HCT116 (cell line): ENCODE results near the gene TBC1D8. TPM values are rescaled to one million over a fixed set of nuclear protein-coding genes. Genes with fewer than 3 reads are reported as not detected.

Experiments
- ATAC-seq: fragments of 200-7000 bp; cut with Tn5 transposase; 2 replicates; pipeline ENCODE4 v1.9.1; 2020; ENCODE audit warnings: mild to moderate bottlenecking, moderate library complexity
- BruUV-seq: library from RNA; stranded (reverse); fragments of 400-500 nt; replicated peaks from 2 replicates; lab custom pipeline; 2021; lab: Mats Ljungman, UMichigan
- CTCF ChIA-PET: fragments of 300-600 bp; sonication (Branson Sonifier 250); formaldehyde crosslinking; loops from one replicate; lab custom pipeline; 2021; ENCODE audit warnings: antibody characterized with exemption; lab: Charles Lee
- POLR2A ChIA-PET: fragments of 300-600, 350-600 bp; sonication (Branson Sonifier 250); formaldehyde crosslinking; loops from one replicate; lab custom pipeline; 2021; ENCODE audit warnings: antibody characterized with exemption; lab: Charles Lee
- RAD21 ChIA-PET, 2 experiments: fragments of 300-600 bp; sonication (Branson Sonifier 250); formaldehyde crosslinking; loops; one replicate each; lab custom pipeline; 2023; ENCODE audit warnings: low total read pairs in 2 of 2; ENCODE audit not compliant: uncharacterized antibody in 2 of 2, unreplicated experiment in 2 of 2, low non-redundant PET in 1 of 2; lab: Charles Lee
- DNase-seq: peaks from one replicate; pipeline ENCODE4 v3.0.0-alpha.2; 2010; ENCODE audit warnings: low read depth, low spot score
- H2AFZ ChIP-seq: fragments of 200-600 bp; shearing (Covaris generic), sonication (generic); 2 replicates; pipeline ENCODE4 v1.6.1; 2017; ENCODE audit warnings: low read depth, mixed run types, mixed read lengths, antibody characterized with exemption, low read length; ENCODE audit not compliant: poor library complexity, severe bottlenecking
- H3K27ac ChIP-seq: 2 replicates; pipeline ENCODE4 v1.5.1; 2012; ENCODE audit warnings: low read depth, low read length
- H3K27me3 ChIP-seq: fragments of 200-600 bp; sonication (generic); 2 replicates; pipeline ENCODE4 v1.6.1; 2016; ENCODE audit warnings: mixed run types, low read length, mixed read lengths; ENCODE audit not compliant: insufficient read depth
- H3K36me3 ChIP-seq, 2 experiments: fragments of 200-500 bp in 1 of 2; fragments of 200-600 bp in 1 of 2; sonication (Bioruptor generic) in 1 of 2; sonication (generic) in 1 of 2; 2 replicates each; pipeline versions ENCODE4 v1.5.1 to v1.6.1; 2014 to 2016; ENCODE audit warnings: low read length in 2 of 2, inconsistent platforms in 1 of 2, mixed read lengths in 1 of 2, mixed run types in 1 of 2; ENCODE audit not compliant: insufficient read depth in 2 of 2, control insufficient read depth in 1 of 2
- H3K4me1 ChIP-seq, 2 experiments: fragments of 200-600 bp in 1 of 2; sonication (generic) in 1 of 2; 2 replicates each; pipeline versions ENCODE4 v1.5.1 to v1.6.1; 2012 to 2017; ENCODE audit warnings: low read length in 2 of 2, inconsistent platforms in 1 of 2, mild to moderate bottlenecking in 1 of 2, mixed read lengths in 1 of 2, mixed run types in 1 of 2, moderate library complexity in 1 of 2; ENCODE audit not compliant: insufficient read depth in 2 of 2, control insufficient read depth in 1 of 2
- H3K4me2 ChIP-seq: fragments of 200-600 bp; sonication (generic); 2 replicates; pipeline ENCODE4 v1.6.1; 2017; ENCODE audit warnings: mixed run types, low read length, mixed read lengths
- H3K4me3 ChIP-seq, 2 experiments: fragments of 200-600 bp in 1 of 2; sonication (generic) in 1 of 2; replicated peaks in 1 of 2; 2 replicates each; pipeline ENCODE4 v1.5.1; 2011 to 2016; ENCODE audit warnings: low read length in 2 of 2, control low read depth in 1 of 2, low read depth in 1 of 2, mild to moderate bottlenecking in 1 of 2, mixed read lengths in 1 of 2, mixed run types in 1 of 2
- H3K79me2 ChIP-seq: fragments of 200-600 bp; sonication (generic); 2 replicates; pipeline ENCODE4 v1.6.1; 2017; ENCODE audit warnings: mild to moderate bottlenecking, mixed run types, low read length, moderate library complexity, mixed read lengths; ENCODE audit not compliant: insufficient read depth
- H3K9ac ChIP-seq: fragments of 200-600 bp; sonication (generic); 2 replicates; pipeline ENCODE4 v1.6.1; 2016; ENCODE audit warnings: low read length, mixed read lengths
- H3K9me2 ChIP-seq: fragments of 200-600 bp; sonication (generic), shearing (Covaris generic); 2 replicates; pipeline ENCODE4 v1.6.1; 2017; ENCODE audit warnings: mixed run types, mild to moderate bottlenecking, moderate library complexity; ENCODE audit not compliant: insufficient read depth
- H3K9me3 ChIP-seq, 2 experiments: fragments of 200-500 bp in 1 of 2; fragments of 200-600 bp in 1 of 2; sonication (Bioruptor generic) in 1 of 2; sonication (generic) in 1 of 2; 2 replicates each; pipeline ENCODE4 v1.6.1; 2014 to 2017; ENCODE audit warnings: low read length in 2 of 2, mixed read lengths in 2 of 2, inconsistent platforms in 1 of 2, low read depth in 1 of 2, mild to moderate bottlenecking in 1 of 2, mixed run types in 1 of 2, moderate library complexity in 1 of 2; ENCODE audit not compliant: control insufficient read depth in 1 of 2, insufficient read depth in 1 of 2
- H4K20me1 ChIP-seq: fragments of 200-600 bp; sonication (generic), shearing (Covaris generic); 2 replicates; pipeline ENCODE4 v1.6.1; 2017; ENCODE audit warnings: mixed run types, mild to moderate bottlenecking, moderate library complexity; ENCODE audit not compliant: insufficient read depth
- FOSL1 ChIP-seq: IDR thresholded peaks from 2 replicates; pipeline ENCODE4 v1.6.1; 2012; ENCODE audit warnings: low read depth
- POLR2AphosphoS5 ChIP-seq: IDR thresholded peaks from 2 replicates; pipeline ENCODE4 v1.6.1; 2011; ENCODE audit warnings: mild to moderate bottlenecking, low read depth, low read length, moderate library complexity
- RAD21 ChIP-seq: IDR thresholded peaks from 2 replicates; pipeline ENCODE4 v1.6.1; 2012; ENCODE audit warnings: low read depth, mild to moderate bottlenecking
- YY1 ChIP-seq: IDR thresholded peaks from 2 replicates; pipeline ENCODE4 v1.6.1; 2011; ENCODE audit warnings: low read length, low read depth, moderate library complexity, mild to moderate bottlenecking; ENCODE audit not compliant: insufficient replicate concordance; ENCODE audit errors: extremely low read depth
- ZNF274 ChIP-seq: fragments of 200-500 bp; sonication (Bioruptor generic); IDR thresholded peaks from 2 replicates; pipeline ENCODE4 v1.6.1; 2014; ENCODE audit warnings: mild to moderate bottlenecking, low read depth, low read length, inconsistent platforms
- intact Hi-C: fragments of 100-400 bp; cut with micrococcal nuclease; formaldehyde crosslinking; loops from 2 replicates; pipeline ENCODE4 v1.10.0; 2022
- total RNA-seq: library from RNA; stranded (reverse); gene quantifications from one replicate; pipeline ENCODE4 v1.2.1, GENCODE V29; 2021; ENCODE audit not compliant: unreplicated experiment
- TF ChIP-seq, protein P1 (sequence below), 3 experiments: fragments of 200-600 bp in 1 of 3; sonication (generic) in 1 of 3; IDR thresholded peaks in 2 of 3; conservative IDR thresholded peaks in 1 of 3; 2 replicates each; pipeline ENCODE4 v1.5.1; 2012 to 2017; ENCODE audit warnings: low read depth in 2 of 3, low read length in 2 of 3, antibody characterized with exemption in 1 of 3, borderline replicate concordance in 1 of 3, control low read depth in 1 of 3, mild to moderate bottlenecking in 1 of 3, mixed read lengths in 1 of 3, mixed run types in 1 of 3, moderate library complexity in 1 of 3; ENCODE audit not compliant: insufficient read depth in 1 of 3

TBC1D8 gene
- total RNA-seq, 1 experiment from 2014 or later: 44.0 TPM

DNA sequence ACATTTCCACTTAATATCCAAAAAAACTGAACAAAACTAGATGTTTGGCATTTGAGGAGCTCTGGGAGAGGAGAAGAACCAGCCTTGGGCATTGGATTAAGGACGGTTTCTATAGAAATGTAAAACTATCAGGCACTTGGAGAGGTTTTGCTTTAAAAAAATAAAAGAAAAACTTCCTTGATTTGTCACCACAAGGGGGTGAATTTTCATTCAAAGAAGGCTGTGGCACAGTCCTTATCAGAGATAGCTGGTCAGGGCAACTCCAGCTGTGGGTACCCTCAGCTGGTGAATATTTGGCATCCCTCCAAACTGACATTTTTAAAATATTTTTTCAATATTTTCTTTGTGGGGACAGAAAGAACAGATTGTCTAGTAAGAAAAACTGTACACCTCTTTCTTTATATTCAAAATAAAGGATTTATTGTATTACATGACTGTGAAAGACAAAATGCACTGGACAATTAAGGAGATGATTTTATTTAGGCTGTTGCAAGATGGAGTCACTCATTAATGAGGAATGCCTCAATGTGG lies 46.1 kb upstream of the TBC1D8 start:
- no peak overlapping the region for H3K27ac ChIP-seq

More for the DNA sequence above, 46.1 kb upstream of the TBC1D8 start:
- BruUV-seq: no TSS peak
- Histone ChIP-seq H2AFZ (no peak overlapping the region), H3K9ac (no peak overlapping the region), H3K27me3 (no peaks in the 10 kb centered on the region), H3K4me3 (no peak overlapping the region), H3K9me3 (no peaks in the 10 kb centered on the region), H4K20me1 (no peaks in the 10 kb centered on the region), H3K36me3 (no peaks in the 10 kb centered on the region), H3K79me2 (no peaks in the 10 kb centered on the region), H3K4me2 (no peak overlapping the region), H3K4me1 (peaks cover 3 to 18% of the 10 kb centered on the region in 2 experiments; a peak in 2 of 4 replicates), H3K9me2 (no peaks in the 10 kb centered on the region)
- ATAC-seq (peak; percentile 54; the same call in 1 of the 2 replicates), DNase-seq (no peak)
- TF ChIP-seq ZNF274 (no peak), POLR2AphosphoS5 (no peak), FOSL1 (no peak), RAD21 (no peak), YY1 (no peak)
- TF ChIP-seq, protein P1, sequence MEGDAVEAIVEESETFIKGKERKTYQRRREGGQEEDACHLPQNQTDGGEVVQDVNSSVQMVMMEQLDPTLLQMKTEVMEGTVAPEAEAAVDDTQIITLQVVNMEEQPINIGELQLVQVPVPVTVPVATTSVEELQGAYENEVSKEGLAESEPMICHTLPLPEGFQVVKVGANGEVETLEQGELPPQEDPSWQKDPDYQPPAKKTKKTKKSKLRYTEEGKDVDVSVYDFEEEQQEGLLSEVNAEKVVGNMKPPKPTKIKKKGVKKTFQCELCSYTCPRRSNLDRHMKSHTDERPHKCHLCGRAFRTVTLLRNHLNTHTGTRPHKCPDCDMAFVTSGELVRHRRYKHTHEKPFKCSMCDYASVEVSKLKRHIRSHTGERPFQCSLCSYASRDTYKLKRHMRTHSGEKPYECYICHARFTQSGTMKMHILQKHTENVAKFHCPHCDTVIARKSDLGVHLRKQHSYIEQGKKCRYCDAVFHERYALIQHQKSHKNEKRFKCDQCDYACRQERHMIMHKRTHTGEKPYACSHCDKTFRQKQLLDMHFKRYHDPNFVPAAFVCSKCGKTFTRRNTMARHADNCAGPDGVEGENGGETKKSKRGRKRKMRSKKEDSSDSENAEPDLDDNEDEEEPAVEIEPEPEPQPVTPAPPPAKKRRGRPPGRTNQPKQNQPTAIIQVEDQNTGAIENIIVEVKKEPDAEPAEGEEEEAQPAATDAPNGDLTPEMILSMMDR (IDR thresholded peaks at IDR 0.05 in 2 of 3, conservative IDR thresholded peaks at IDR 0.05 in 1 of 3; ENCODE audit: borderline replicate concordance in 1 of 3, insufficient read depth in 1 of 3, low read depth in 2 of 3, low read length in 2 of 3): peak; percentile 11 to 38 (median 15); a peak in 2 of 6 replicates
- intact Hi-C loops: no loop called here
- ChIA-PET CTCF (interaction anchor here (0.7 to 1.1 kb wide), 4 partner anchors 8 to 185 kb away, joined by 3 read pairs; no protein-coding TSS in a partner anchor), RAD21 (no interaction called here), POLR2A (no interaction called here)
